Subcutaneous adipose tissue (tissue), 4 donors: Measurements from ENCODE around the gene CHN2. TPM values are rescaled to one million over a fixed set of nuclear protein-coding genes. Genes with fewer than 3 reads are reported as not detected.

Source experiments
- CTCF ChIP-seq: fragments of 450-650 bp; IDR thresholded peaks from one replicate; pipeline ENCODE4 v1.5.1; 2016; ENCODE audit warnings: low read depth, mild to moderate bottlenecking, control low read depth, antibody characterized with exemption, moderate library complexity
- total RNA-seq, 4 donors: library from RNA; depleted of rRNA; stranded (reverse); fragments of >200 nt; gene quantifications; one replicate each; pipeline ENCODE4 v1.1.0, GENCODE V29; 2016

The CHN2 gene
- total RNA-seq, 4 donors from 2014 or later = 10.0 to 19.4 (median 13.8) TPM

GRCh38 chr7:29344334-29344978, 149.9 kb downstream of the CHN2 start:
- no peak for TF ChIP-seq CTCF

DNA sequence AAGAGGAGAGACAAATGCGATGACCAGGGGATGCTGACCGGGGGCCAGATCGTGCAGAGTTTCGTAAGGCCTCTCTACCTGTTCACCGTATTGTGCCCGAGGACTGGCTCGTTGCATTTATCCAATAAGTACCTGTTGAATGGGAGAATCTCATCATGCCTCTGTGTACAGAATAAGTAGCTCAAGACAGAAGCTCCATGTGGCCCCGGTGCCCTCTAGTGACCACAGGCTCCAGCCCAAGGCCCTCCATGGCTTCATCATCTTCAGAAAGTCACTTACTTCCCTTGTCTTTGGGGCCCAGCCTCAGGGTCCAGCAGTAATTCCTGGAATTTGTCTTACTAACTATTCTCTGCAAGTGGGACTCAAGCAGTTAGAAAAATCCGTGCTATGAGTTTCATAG, 151.0 kb downstream of the CHN2 start:
- no peak for TF ChIP-seq CTCF

DNA sequence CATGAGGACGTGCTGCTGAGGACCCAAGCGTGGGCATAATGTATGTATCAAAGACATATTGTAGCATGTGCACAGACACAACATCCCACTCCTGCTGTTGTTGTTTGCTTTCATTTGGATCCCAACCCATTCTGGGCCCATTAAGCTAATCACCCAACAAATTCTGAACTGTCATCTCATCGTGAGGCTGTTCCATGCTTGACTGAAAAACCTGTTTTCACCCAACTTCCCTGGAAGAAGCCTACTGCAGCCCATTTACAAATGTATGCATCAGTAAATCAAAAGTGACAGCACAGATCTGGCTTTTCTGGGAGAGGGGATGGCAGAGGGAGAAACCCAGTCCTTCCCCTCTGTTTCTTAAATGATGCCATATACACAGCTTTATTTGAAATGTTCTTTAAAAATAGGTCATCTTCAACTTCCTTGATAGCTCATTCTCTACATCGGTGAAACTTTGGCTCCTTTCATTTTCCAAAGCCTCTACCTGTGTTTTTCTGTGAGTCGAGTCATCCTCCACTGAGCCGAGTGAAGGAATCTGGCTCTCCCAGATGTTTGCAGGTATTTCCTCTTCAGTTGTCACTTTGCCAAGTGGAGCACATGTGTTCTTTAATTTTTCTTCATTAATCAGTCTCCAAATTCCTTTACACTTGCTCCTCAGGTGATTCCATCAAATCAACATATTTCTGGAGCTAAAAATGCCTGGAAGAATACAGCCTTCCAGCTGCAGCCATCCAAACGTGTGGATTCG, 151.8 kb downstream of the CHN2 start:
- TF ChIP-seq CTCF = no peak

GRCh38 chr7:29349362-29349761, 154.8 kb downstream of the CHN2 start:
- TF ChIP-seq CTCF = no peak

DNA sequence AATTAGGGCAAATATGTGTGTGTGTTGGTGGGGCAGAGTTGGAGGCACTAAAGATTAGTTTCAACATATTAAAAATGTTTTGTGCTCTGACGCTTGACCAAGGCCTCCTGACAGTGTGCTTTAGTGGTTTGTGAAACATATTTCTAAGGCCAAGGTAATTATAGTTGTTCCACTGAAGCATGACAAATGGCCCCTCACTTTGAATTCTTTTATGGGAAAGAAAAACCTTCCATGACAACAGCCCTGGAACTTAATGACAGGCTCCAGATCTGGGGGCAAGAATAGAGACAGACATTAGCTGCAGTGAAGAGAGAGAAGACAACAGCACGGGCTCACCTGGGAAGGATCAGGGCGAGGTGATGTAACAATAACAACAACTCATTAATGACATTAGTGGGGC, 155.8 kb downstream of the CHN2 start:
- TF ChIP-seq CTCF = no peak

GRCh38 chr7:29352041-29352440, 157.5 kb downstream of the CHN2 start:
- no peak for TF ChIP-seq CTCF

DNA sequence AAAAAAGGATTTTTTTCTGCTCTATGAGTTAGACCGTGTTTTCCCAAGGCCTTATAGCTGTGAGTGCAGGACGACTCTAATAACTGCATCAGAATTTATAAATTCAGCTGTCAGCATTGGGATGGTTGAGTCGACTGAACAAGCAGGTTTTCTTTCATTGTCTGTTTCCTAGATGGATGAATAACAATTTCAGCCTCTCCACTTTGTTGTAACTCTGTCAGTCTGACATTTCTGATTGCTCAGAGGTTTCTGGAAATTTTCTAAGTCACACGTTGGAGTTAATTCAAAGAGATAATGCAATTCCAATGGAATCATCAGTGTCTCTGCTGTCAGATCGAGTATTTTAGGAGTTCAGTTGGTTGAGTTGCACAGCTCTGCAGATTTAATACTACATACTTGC, 159.2 kb downstream of the CHN2 start:
- TF ChIP-seq CTCF = no peak
